GM21717 (cell line): Measurements from ENCODE around the gene LCE1E.

Experiments used
- ATAC-seq: cut with Tn5 transposase; IDR thresholded peaks from one replicate; pipeline ENCODE4 v1.9.1; 2021; ENCODE audit warnings: mild to moderate bottlenecking, moderate library complexity; ENCODE audit not compliant: unreplicated experiment

LCE1E gene

GRCh38 chr1:152777510-152778137 is 8.4 kb upstream of the LCE1E start:
- ATAC-seq = no peak

- no peak for ATAC-seq
Measured at GRCh38 chr1:152783095-152783494, 3.0 kb upstream of the LCE1E start.

DNA sequence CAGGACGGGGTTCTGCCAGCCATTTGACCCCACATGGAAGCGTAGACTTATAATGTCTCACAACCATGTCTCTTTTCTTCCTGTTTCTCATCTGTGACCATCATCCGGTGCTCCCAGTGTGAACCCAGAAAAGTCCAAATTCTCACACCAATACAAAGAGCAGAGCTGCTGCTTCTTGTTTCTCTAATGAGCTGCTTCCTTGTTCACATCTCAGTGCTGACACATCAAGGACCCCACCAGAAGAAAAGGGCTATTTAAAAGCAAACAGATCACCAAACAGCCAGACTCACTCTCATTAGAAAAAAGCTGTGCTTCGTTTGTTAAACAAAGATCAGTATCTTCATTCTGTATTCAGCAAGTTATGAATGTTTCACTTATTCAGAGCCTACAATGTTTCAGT is 9.6 kb downstream of the LCE1E start:
- ATAC-seq = no peak

DNA sequence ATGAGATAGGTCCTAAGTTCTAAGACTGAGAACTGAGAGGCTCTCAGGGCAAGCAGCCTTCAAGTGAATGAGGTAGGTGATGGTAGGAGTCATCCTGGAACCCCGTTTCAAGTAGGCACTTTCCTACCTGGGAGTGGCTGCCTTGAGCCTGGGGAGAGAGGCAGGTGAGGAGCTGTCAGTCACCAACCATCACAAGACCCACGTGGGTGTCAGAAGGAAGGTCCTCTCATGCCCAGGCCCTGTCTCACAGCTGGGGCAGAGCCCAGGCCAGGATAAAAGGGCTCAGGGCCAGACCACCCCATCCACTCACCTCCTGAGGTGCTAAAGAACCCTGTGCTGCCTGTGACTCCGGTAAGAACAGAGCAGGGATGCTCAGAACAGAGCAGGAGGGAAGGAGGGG is 10.4 kb downstream of the LCE1E start, which contains the start of gene LCE1D:
TSS of gene LCE1D (plus strand) at position 301 of the 400 bp plus-strand sequence. CDS start 1,074 bp downstream, outside the sequence.
- no peak for ATAC-seq

DNA sequence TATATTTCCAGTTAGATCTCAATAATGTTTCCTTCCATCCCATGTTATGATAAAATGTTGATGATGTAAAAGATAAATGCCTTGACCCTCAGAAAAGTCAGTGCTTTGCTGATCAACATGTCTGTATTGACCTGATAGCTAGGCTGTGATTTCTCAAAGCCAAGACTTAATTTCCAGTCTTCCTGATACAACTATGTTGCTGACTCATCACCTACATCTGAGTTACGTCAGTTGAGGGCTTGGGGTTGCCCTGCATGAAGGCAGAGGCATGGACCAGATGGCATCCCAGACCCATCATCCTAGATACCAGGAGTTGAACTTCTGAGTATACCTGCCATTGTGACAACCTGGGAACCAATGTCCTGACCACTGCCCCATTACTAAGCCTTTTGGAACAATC is 15.3 kb downstream of the LCE1E start:
- ATAC-seq = no peak

GRCh38 chr1:152806576-152806975 is 20.5 kb downstream of the LCE1E start, which contains the start of gene LCE1C:
Gene LCE1C (minus strand): TSS chr1:152806651. CDS start chr1:152805478, 1,173 bp downstream.
- no peak for ATAC-seq

DNA sequence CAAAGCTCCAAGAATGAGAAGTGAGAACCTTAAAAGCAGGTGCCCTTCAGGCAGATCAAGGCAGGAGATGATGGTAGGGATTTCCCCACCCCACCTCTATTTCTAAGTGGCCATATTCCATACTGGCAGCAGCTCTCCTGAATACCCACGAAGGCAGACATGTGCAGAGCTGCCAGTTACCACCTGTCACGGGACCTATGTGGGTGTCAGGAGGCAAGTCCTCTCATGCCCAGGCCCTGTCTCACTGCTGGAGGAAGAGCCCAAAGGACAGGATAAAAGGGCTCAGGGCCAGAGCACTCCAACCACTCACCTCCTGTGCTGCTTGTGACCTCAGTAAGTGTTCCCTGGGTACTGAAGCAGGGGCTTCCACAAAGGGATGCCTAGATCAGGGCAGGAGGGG is 25.0 kb downstream of the LCE1E start:
- no peak for ATAC-seq

GRCh38 chr1:152811671-152812070 is 25.6 kb downstream of the LCE1E start, which contains the start of gene LCE1B:
Gene LCE1B (plus strand): TSS chr1:152811971. CDS start chr1:152812447, 476 bp downstream.
- ATAC-seq = no peak

DNA sequence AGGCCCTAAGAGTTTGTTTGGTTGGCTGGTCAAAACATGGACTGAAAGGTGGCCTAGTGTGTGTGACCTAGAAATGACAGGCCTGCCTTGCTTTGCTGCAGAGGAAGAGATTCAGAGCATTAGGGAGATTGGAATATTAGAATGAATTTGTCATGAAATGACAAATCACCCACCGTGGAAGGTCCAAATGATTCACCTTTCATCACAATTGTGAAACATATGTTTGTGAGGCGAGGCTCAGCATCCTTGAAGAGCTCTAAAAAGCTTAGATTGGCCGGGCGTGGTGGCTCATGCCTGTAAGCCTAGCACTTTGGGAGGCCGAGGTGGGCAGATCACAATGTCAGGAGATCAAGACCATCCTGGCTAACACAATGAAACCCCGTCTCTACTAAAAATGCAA is 31.3 kb downstream of the LCE1E start:
- no peak for ATAC-seq

DNA sequence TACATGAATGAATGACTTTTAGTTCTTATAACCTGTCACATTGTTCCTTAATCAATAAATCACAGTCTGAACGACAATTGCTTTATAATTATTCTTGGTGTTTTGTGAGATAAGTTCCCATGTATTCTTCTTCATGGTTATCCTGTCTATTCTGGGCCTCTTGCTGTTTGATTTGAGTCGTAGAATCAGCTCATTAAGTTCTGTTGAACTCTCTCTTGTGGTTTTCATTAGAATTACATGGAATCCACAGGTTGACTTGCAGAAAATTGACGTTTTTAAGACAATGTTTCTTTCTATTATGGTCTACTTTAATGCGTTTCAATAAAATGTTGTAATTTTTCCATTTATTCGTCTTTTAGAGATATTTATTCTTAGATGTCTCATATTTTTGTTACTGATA is 37.2 kb downstream of the LCE1E start:
- ATAC-seq = no peak

DNA sequence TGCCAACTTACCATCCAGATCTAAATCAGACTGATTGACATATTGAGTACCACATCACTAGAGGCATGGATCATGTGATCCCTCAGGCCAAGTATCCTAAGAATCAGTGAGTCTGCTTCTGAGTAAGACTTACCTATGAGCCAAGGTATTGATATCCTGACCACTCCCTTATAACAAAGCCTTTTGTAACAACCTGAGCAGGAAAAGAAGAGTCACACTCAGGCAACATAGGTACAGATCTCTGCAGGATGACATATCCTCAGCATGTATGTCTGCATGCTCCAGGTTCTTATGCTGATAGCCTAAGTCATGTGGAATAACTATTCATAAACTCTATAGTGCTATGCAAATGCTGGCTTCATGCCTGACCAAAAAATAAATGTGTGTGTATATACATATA is 38.9 kb downstream of the LCE1E start:
- ATAC-seq = no peak

DNA sequence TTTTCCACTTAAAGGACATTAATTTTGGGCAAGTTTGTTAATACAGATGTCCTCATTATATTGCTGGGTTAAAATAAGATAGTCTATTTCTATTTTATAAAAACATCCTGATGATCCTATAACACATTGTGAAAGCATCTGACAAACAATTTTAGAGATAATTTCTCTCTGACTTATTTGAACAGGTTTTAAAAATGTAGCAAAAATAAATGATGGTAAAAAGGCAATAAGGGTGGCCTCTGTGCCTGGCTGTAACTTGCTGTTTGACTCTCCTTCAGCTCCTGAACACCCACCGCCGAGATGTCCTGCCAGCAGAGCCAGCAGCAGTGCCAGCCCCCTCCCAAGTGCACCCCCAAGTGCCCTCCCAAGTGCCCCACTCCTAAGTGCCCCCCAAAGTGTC is 41.1 kb downstream of the LCE1E start, which contains the start of gene LCE1A:
TSS of gene LCE1A (plus strand) at position 301 of the 400 bp plus-strand sequence. CDS start at position 301, 0 bp downstream.
- ATAC-seq = no peak

DNA sequence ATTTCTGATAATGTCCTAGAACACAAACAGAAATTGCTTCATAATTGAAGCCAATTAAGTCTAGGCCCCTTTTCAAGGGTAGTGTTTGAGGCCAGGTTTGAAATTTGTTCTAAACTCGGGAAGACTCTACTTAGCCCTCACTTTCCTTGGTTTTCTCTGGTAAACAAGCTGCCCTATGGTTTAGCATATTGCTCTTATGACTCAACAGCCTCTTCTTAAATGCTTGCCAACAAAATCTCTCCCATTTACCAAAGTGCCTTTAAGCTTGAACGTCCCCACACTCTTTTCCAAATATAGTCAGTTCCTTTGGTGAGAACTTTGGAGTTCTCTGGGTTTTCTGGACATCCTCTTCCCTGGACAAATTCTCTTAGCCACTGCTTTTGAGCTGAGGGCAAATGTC is 50.8 kb downstream of the LCE1E start:
- no peak for ATAC-seq
